ENCODE data around the gene KIAA0586. TPM values are rescaled to one million over a fixed set of nuclear protein-coding genes. Genes with fewer than 3 reads are reported as not detected.

KIAA0586 gene
- total RNA-seq, 1 experiment from 2014 or later = 23.5 TPM

DNA sequence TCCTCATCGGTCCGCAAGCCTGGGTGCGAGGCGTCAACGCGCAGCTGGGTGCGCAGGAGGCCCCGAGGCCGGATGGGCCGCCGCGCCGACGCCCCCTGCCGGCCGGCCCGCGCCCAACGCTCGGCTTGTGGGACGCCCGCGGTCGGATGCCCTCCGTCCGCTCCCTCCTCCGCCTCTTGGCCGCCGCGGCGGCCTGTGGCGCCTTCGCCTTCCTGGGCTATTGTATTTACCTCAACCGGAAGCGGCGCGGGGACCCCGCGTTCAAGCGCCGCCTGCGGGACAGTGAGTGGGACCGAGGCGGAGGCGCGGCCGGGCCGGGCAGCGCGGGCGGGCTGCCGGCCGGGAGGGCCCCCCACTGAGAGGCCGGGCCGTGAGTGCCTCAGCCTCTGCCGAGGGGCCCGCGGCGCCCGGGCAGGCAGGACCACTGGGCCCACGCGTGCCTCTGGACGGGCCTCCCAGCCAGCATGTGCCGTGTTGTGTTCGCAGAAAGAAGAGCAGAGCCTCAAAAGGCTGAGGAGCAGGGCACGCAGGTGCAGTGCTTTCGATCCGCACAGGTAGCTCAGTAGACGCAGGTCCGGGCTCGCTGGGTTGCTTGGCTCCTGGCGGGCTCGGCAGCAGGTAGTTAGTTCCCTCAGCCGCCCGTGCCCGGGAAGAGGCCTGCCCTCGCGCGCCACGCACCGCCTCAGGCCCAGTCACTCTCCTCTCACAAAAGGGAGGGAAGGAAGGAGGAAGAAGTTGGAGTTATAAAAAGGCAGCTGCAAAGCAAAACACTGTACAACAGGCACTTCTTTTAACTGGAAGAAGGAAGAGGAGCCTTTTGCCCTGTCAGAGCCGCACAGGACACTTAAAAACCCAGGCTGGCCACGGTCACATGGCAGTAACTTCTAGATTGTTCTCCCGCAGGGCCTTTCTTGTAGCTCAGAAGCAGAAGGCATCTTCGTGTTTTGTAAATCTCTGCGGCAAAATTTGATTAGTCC is 31.4 kb upstream of the KIAA0586 start, which contains the start of gene TOMM20L (continued):
- TF ChIP-seq, protein P1, sequence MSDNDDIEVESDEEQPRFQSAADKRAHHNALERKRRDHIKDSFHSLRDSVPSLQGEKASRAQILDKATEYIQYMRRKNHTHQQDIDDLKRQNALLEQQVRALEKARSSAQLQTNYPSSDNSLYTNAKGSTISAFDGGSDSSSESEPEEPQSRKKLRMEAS (CRISPR knock-in tag; IDR thresholded peaks at IDR 0.05) = peak; percentile 80; the same call in 1 of the 2 replicates
- TF ChIP-seq SMAD4 (CRISPR knock-in tag; IDR thresholded peaks at IDR 0.05) (0 out of 2 replicates have a peak, but pooled peaks have one; percentile 24), EMX1 (CRISPR knock-in tag; IDR thresholded peaks at IDR 0.05) (no peak), ZNF416 (CRISPR knock-in tag; IDR thresholded peaks at IDR 0.05) (no peak), ZNF232 (CRISPR knock-in tag; IDR thresholded peaks at IDR 0.05) (0 out of 2 replicates have a peak, but pooled peaks have one; percentile 70), TEAD1 (CRISPR knock-in tag; IDR thresholded peaks at IDR 0.05) (0 out of 2 replicates have a peak, but pooled peaks have one; percentile 63), SP1 (CRISPR knock-in tag; conservative IDR thresholded peaks at IDR 0.05) (peak; percentile 46; the same call in 1 of the 2 replicates), FOXK1 (CRISPR knock-in tag; IDR thresholded peaks at IDR 0.05) (peak; percentile 62), MYBL2 (CRISPR knock-in tag; IDR thresholded peaks at IDR 0.05) (no peak), USF1 (CRISPR knock-in tag; IDR thresholded peaks at IDR 0.05) (peak; percentile 14; the same call in 1 of the 2 replicates), ESRRA (CRISPR knock-in tag; IDR thresholded peaks at IDR 0.05; ENCODE audit: borderline replicate concordance) (peak; percentile 81; the same call in 1 of the 2 replicates), ELF4 (CRISPR knock-in tag; IDR thresholded peaks at IDR 0.05; ENCODE audit: low read depth) (no peak), SMAD3 (CRISPR knock-in tag; IDR thresholded peaks at IDR 0.05; ENCODE audit: borderline replicate concordance) (no peak), FOXP4 (CRISPR knock-in tag; IDR thresholded peaks at IDR 0.05) (peak; percentile 50; the same call in 1 of the 2 replicates), NFE2L1 (CRISPR knock-in tag; IDR thresholded peaks at IDR 0.05) (peak; percentile 23; the same call in 1 of the 2 replicates), PRRX2 (CRISPR knock-in tag; IDR thresholded peaks at IDR 0.05) (no peak), HMGA2 (CRISPR knock-in tag; IDR thresholded peaks at IDR 0.05) (no peak), GTF2I (CRISPR knock-in tag; conservative IDR thresholded peaks at IDR 0.05) (no peak), ZNF263 (CRISPR knock-in tag; IDR thresholded peaks at IDR 0.05; ENCODE audit: low read depth) (no peak), TP53 (CRISPR knock-in tag; IDR thresholded peaks at IDR 0.05) (peak; percentile 19; the same call in 1 of the 2 replicates), FOXP1 (CRISPR knock-in tag; IDR thresholded peaks at IDR 0.05; ENCODE audit: borderline replicate concordance) (peak; percentile 82; the same call in 1 of the 2 replicates), STAT6 (CRISPR knock-in tag; conservative IDR thresholded peaks at IDR 0.05; ENCODE audit: low read depth) (no peak)
- TF ChIP-seq, protein P2, sequence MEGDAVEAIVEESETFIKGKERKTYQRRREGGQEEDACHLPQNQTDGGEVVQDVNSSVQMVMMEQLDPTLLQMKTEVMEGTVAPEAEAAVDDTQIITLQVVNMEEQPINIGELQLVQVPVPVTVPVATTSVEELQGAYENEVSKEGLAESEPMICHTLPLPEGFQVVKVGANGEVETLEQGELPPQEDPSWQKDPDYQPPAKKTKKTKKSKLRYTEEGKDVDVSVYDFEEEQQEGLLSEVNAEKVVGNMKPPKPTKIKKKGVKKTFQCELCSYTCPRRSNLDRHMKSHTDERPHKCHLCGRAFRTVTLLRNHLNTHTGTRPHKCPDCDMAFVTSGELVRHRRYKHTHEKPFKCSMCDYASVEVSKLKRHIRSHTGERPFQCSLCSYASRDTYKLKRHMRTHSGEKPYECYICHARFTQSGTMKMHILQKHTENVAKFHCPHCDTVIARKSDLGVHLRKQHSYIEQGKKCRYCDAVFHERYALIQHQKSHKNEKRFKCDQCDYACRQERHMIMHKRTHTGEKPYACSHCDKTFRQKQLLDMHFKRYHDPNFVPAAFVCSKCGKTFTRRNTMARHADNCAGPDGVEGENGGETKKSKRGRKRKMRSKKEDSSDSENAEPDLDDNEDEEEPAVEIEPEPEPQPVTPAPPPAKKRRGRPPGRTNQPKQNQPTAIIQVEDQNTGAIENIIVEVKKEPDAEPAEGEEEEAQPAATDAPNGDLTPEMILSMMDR (IDR thresholded peaks at IDR 0.05) = peak; percentile 91
- TF ChIP-seq, protein P3, sequence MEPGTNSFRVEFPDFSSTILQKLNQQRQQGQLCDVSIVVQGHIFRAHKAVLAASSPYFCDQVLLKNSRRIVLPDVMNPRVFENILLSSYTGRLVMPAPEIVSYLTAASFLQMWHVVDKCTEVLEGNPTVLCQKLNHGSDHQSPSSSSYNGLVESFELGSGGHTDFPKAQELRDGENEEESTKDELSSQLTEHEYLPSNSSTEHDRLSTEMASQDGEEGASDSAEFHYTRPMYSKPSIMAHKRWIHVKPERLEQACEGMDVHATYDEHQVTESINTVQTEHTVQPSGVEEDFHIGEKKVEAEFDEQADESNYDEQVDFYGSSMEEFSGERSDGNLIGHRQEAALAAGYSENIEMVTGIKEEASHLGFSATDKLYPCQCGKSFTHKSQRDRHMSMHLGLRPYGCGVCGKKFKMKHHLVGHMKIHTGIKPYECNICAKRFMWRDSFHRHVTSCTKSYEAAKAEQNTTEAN (CRISPR knock-in tag; IDR thresholded peaks at IDR 0.05) = no peak
- TF ChIP-seq, protein P4, sequence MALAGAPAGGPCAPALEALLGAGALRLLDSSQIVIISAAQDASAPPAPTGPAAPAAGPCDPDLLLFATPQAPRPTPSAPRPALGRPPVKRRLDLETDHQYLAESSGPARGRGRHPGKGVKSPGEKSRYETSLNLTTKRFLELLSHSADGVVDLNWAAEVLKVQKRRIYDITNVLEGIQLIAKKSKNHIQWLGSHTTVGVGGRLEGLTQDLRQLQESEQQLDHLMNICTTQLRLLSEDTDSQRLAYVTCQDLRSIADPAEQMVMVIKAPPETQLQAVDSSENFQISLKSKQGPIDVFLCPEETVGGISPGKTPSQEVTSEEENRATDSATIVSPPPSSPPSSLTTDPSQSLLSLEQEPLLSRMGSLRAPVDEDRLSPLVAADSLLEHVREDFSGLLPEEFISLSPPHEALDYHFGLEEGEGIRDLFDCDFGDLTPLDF (CRISPR knock-in tag; IDR thresholded peaks at IDR 0.05) = no peak
